Measurements from ENCODE around the gene PYCR2. TPM values are rescaled to one million over a fixed set of nuclear protein-coding genes. Genes with fewer than 3 reads are reported as not detected.
"Not testable (repeated sequence)": the region's sequence is repeated elsewhere in the genome, so short reads cannot be mapped to it uniquely, and the experiment has no call there.

The PYCR2 gene
- total RNA-seq, 2 donors from 2014 or later: 46.6 to 50.2 TPM

GRCh38 chr1:225941942-225942222, 17.8 kb upstream of the PYCR2 start:
- Histone ChIP-seq H3K4me3 (no peak overlapping the region), H3K27me3 (replicated peaks; ENCODE audit: insufficient read depth) (no peaks in the 10 kb centered on the region), H3K4me1 (ENCODE audit: control insufficient read depth in 1 of 2, low read depth in 2 of 2) (peaks cover 12 to 22% of the 10 kb centered on the region in 2 donors), H3K9me3 (no peaks in the 10 kb centered on the region), H3K36me3 (no peaks in the 10 kb centered on the region), H3K27ac (peak overlapping the region in 1 of 2 donors; percentile 63)
- no peak for DNase-seq (ENCODE audit: low spot score)
- TF ChIP-seq CTCF (IDR thresholded peaks at IDR 0.05): no peak
- ATAC-seq (ENCODE audit: insufficient number of reproducible peaks, low FRiP score, low read depth): no peak

DNA sequence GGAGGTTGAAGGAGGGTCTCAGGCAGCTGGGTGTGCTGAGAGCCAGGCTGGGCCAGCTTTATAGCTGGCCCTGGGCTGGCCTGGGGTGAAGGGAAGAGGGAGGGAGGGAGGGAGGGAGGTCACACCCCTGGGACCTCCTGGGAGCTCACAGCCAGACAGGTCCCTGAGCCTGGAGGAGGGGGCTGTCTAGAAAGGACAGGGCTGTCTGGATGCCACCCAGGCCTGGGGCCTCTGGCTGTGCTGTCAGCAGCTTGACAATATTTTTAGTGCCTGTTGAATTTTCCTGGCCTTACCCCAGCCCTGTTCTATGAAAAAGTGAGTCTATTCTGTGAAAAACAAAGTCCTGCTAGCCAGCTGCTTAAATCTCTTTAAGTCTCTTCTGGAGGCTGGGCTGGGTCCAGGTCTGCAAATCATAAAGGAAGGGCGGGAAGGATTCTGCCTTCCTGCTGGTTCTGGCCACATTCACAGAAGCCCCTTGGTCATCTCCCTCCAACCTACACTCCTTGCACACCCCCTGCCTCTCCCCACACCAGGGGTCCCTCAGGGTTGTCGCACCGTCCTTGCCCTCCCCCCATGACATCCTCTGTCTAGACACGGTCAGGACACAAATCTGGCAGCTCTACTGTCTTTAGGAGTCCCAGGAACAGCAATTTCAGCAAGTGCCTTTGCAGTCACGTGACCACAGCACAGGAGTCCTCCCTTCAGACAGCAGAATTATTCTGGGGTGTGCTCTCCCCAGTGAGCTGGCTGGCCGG, 17.3 kb upstream of the PYCR2 start, which contains the start of gene LEFTY2:
Gene LEFTY2 (minus strand): TSS at position 34 of the 755 bp plus-strand sequence. CDS start 80 bp downstream, outside the sequence.
- H3K27ac ChIP-seq: peak within 1 kb of the TSS; percentile 63 to 79
- no peaks in the 10 kb centered on the region for H3K36me3 ChIP-seq
- DNase-seq (ENCODE audit: low spot score) (no peak), ATAC-seq (ENCODE audit: insufficient number of reproducible peaks, low FRiP score, low read depth) (no peak)
- H3K4me1 ChIP-seq (ENCODE audit: control insufficient read depth in 1 of 2, low read depth in 2 of 2): peaks cover 12 to 22% of the 10 kb centered on the region in 2 donors
- H3K4me3 ChIP-seq: peak within 1 kb of the TSS; percentile 52
- TF ChIP-seq CTCF (IDR thresholded peaks at IDR 0.05): no peak
- H3K27me3 ChIP-seq (replicated peaks; ENCODE audit: insufficient read depth): no peaks in the 10 kb centered on the region
- H3K9me3 ChIP-seq: no peaks in the 10 kb centered on the region

- peak overlapping the region; percentile 52 for H3K4me3 ChIP-seq
- H3K9me3 ChIP-seq: no peaks in the 10 kb centered on the region
- H3K4me1 ChIP-seq (ENCODE audit: control insufficient read depth in 1 of 2, low read depth in 2 of 2): peaks cover 12 to 22% of the 10 kb centered on the region in 2 donors
- TF ChIP-seq CTCF (IDR thresholded peaks at IDR 0.05): no peak
- DNase-seq (ENCODE audit: low spot score) (no peak), ATAC-seq (ENCODE audit: insufficient number of reproducible peaks, low FRiP score, low read depth) (no peak)
- no peaks in the 10 kb centered on the region for H3K36me3 ChIP-seq
- peak overlapping the region; percentile 63 to 79 for H3K27ac ChIP-seq
- no peaks in the 10 kb centered on the region for H3K27me3 ChIP-seq (replicated peaks; ENCODE audit: insufficient read depth)
These were observed 16.5 kb upstream of the PYCR2 start for GRCh38 chr1:225940385-225941151.

DNA sequence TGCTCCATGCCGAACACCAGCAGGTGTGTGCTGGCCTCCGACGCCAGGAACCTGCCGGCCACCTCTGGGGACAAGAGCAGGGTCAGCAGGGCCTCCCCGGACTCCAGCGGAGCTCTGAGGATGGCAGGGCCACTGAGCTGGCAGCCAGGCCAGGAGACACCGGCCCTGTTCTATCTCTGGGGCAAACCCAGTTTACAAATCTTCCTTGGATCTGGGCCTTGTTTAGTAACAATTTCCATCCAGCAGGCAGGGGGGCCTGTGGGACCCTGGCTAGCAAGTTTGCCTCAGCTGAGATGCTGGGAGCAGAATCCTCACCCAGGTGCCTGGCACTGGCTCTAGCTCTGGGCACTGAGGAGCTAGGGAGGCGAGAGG, 15.9 kb upstream of the PYCR2 start:
- H3K36me3 ChIP-seq; H3K27ac ChIP-seq; DNase-seq (ENCODE audit: low spot score); H3K27me3 ChIP-seq (replicated peaks; ENCODE audit: insufficient read depth); H3K9me3 ChIP-seq; ATAC-seq (ENCODE audit: insufficient number of reproducible peaks, low FRiP score, low read depth); H3K4me3 ChIP-seq: not testable (repeated sequence)
- peaks cover 12 to 22% of the 10 kb centered on the region in 2 donors for H3K4me1 ChIP-seq (ENCODE audit: control insufficient read depth in 1 of 2, low read depth in 2 of 2)

DNA sequence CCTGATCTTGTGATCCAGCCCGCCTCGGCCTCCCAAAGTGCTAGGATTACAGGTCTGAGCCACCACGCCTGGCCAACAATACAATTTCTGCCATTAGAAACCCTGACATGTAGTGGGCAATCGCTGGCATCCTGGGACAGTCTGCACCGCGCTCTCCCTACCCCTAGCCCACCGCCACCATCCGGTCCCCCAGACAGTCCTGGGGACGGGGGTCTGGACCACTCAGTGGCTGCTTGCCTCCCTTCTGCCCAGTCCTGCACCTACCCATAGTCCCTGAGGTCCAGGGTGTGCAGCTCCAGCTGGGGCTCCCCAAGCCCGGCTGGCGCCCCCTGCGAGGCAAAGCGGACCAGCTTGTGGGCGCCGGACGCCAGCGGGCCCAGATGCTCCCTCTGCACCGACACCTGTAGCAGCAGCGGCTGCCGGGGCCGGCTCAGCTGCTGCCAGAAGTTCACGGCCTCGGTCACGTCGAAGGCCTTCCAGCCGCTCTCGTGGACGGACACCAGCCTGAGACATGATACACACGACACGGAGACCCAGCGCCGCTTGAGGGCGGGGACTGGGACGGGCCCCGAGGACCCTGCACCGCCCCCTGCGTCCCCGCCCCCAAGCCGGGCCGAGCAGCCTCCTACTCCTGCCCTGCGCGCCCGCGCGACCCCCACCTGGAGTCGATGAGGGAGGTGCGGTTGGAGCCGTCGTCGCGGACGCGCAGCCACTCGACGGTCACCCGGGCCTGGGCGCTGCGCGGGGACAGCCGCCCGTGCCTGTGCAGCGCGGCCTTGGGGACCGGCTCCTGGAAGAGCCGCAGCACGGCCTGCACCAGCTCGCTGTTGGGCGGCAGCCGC, 15.3 kb upstream of the PYCR2 start:
- not testable (repeated sequence) for H3K36me3 ChIP-seq; ATAC-seq (ENCODE audit: insufficient number of reproducible peaks, low FRiP score, low read depth); H3K9me3 ChIP-seq; H3K27me3 ChIP-seq (replicated peaks; ENCODE audit: insufficient read depth); DNase-seq (ENCODE audit: low spot score); H3K4me3 ChIP-seq; H3K27ac ChIP-seq
- H3K4me1 ChIP-seq (ENCODE audit: control insufficient read depth in 1 of 2, low read depth in 2 of 2): peaks cover 12 to 22% of the 10 kb centered on the region in 2 donors
